Neural cell (in vitro differentiated cells): ENCODE data around the gene SNRNP35. TPM values are rescaled to one million over a fixed set of nuclear protein-coding genes. Genes with fewer than 3 reads are reported as not detected.

Source experiments
- H2AFZ ChIP-seq: fragments of 200-600, 300-800 bp; sonication (generic), shearing (Covaris generic); 2 replicates; pipeline ENCODE4 v1.6.0; 2014; ENCODE audit warnings: low read depth, mild to moderate bottlenecking, antibody characterized with exemption, low read length, moderate library complexity
- H3F3A ChIP-seq: fragments of 200-600 bp; shearing (Covaris generic); 2 replicates; pipeline ENCODE4 v1.6.1; 2016; ENCODE audit warnings: mild to moderate bottlenecking, moderate library complexity, mixed read lengths, antibody characterized with exemption, low read length; ENCODE audit not compliant: insufficient read depth, poor library complexity, severe bottlenecking
- H3K27ac ChIP-seq: fragments of 200-600, 300-800 bp; sonication (generic), shearing (Covaris generic); 2 replicates; pipeline ENCODE4 v1.5.1; 2014; ENCODE audit warnings: mild to moderate bottlenecking, low read length, moderate library complexity
- H3K27me3 ChIP-seq: fragments of 300-800, 200-600 bp; sonication (generic), shearing (Covaris generic); 2 replicates; pipeline ENCODE4 v1.6.0; 2014; ENCODE audit warnings: mild to moderate bottlenecking, low read depth, low read length, moderate library complexity; ENCODE audit not compliant: insufficient read depth
- H3K36me3 ChIP-seq: fragments of 300-800, 200-600 bp; sonication (generic), shearing (Covaris generic); 2 replicates; pipeline ENCODE4 v1.5.1; 2014; ENCODE audit warnings: mild to moderate bottlenecking, antibody characterized with exemption, low read length, moderate library complexity; ENCODE audit not compliant: insufficient read depth
- H3K4me2 ChIP-seq: fragments of 300-800, 200-600 bp; sonication (generic), shearing (Covaris generic); 2 replicates; pipeline ENCODE4 v1.6.0; 2014; ENCODE audit warnings: mild to moderate bottlenecking, low read length
- H3K4me3 ChIP-seq: fragments of 300-800, 200-600 bp; sonication (generic), shearing (Covaris generic); 2 replicates; pipeline ENCODE4 v1.5.1; 2014; ENCODE audit warnings: mild to moderate bottlenecking, low read length, moderate library complexity
- H3K79me2 ChIP-seq: fragments of 200-600 bp; shearing (Covaris generic); replicated peaks from 2 replicates; pipeline ENCODE4 v1.6.0; 2014; ENCODE audit warnings: mild to moderate bottlenecking, low read length, moderate library complexity; ENCODE audit not compliant: insufficient read depth
- H3K9ac ChIP-seq: fragments of 300-800, 200-600 bp; sonication (generic), shearing (Covaris generic); 2 replicates; pipeline ENCODE4 v1.6.1; 2016; ENCODE audit warnings: mild to moderate bottlenecking, low read length, mixed read lengths
- H3K9me2 ChIP-seq: fragments of 200-600 bp; shearing (Covaris generic); 2 replicates; pipeline ENCODE4 v1.6.1; 2016; ENCODE audit warnings: mild to moderate bottlenecking, low read length, mixed read lengths; ENCODE audit not compliant: insufficient read depth
- H3K9me3 ChIP-seq: fragments of 200-600, 300-800 bp; sonication (generic), shearing (Covaris generic); 2 replicates; pipeline ENCODE4 v1.6.1; 2016; ENCODE audit warnings: mild to moderate bottlenecking, mixed run types, low read length, moderate library complexity, mixed read lengths
- H4K20me1 ChIP-seq: fragments of 200-600 bp; shearing (Covaris generic); 2 replicates; pipeline ENCODE4 v1.6.1; 2016; ENCODE audit warnings: mild to moderate bottlenecking, mixed run types; ENCODE audit not compliant: insufficient read depth
- CTCF ChIP-seq: fragments of 450-650 bp; IDR thresholded peaks from 2 replicates; pipeline ENCODE4 v1.5.1; 2014; ENCODE audit warnings: antibody characterized with exemption, mild to moderate bottlenecking, moderate library complexity; ENCODE audit not compliant: poor library complexity, severe bottlenecking
- EP300 ChIP-seq: fragments of 450-650 bp; conservative IDR thresholded peaks from 2 replicates; pipeline ENCODE4 v1.6.1; 2014; ENCODE audit warnings: antibody characterized with exemption, mild to moderate bottlenecking, moderate library complexity; ENCODE audit not compliant: poor library complexity, severe bottlenecking
- EZH2 ChIP-seq: fragments of 200-600, 300-800 bp; shearing (Covaris generic), sonication (generic); IDR thresholded peaks from 2 replicates; pipeline ENCODE4 v1.6.1; 2014; ENCODE audit warnings: antibody characterized with exemption, low read length, borderline replicate concordance, mild to moderate bottlenecking; ENCODE audit not compliant: insufficient read depth, poor library complexity, severe bottlenecking
- MXI1 ChIP-seq: fragments of 450-650 bp; conservative IDR thresholded peaks from 2 replicates; pipeline ENCODE4 v1.6.1; 2014; ENCODE audit warnings: antibody characterized with exemption, mild to moderate bottlenecking; ENCODE audit not compliant: poor library complexity, severe bottlenecking
- POLR2AphosphoS5 ChIP-seq: IDR thresholded peaks from 2 replicates; pipeline ENCODE4 v1.6.1; 2012
- RAD21 ChIP-seq: fragments of 450-650 bp; conservative IDR thresholded peaks from 2 replicates; pipeline ENCODE4 v1.6.1; 2014; ENCODE audit warnings: antibody characterized with exemption, mild to moderate bottlenecking, moderate library complexity
- REST ChIP-seq: IDR thresholded peaks from 2 replicates; pipeline ENCODE4 v1.6.1; 2012; ENCODE audit warnings: borderline replicate concordance
- SMC3 ChIP-seq: fragments of 450-650 bp; conservative IDR thresholded peaks from 2 replicates; pipeline ENCODE4 v1.6.1; 2014; ENCODE audit warnings: antibody characterized with exemption, mild to moderate bottlenecking, moderate library complexity; ENCODE audit not compliant: poor library complexity
- TAF1 ChIP-seq: IDR thresholded peaks from 2 replicates; pipeline ENCODE4 v1.6.1; 2012; ENCODE audit warnings: low read depth
- polyA plus RNA-seq: library from polyadenylated mRNA; depleted of rRNA; stranded (reverse); fragments of >200 nt; gene quantifications from 2 replicates; pipeline ENCODE4 v1.2.3, GENCODE V29; 2014

SNRNP35 gene
- polyA plus RNA-seq, 1 donor from 2014 or later: 22.7 TPM

GRCh38 chr12:123506059-123506842, 48.3 kb downstream of the SNRNP35 start:
- Histone ChIP-seq H3K36me3 (no peaks in the 10 kb centered on the region), H4K20me1 (no peaks in the 10 kb centered on the region), H3K27me3 (no peaks in the 10 kb centered on the region), H3F3A (no peaks in the 10 kb centered on the region), H3K4me3 (no peak overlapping the region), H3K9ac (no peak overlapping the region), H3K4me2 (no peak overlapping the region), H3K9me2 (no peaks in the 10 kb centered on the region), H3K9me3 (no peaks in the 10 kb centered on the region), H3K79me2 (no peaks in the 10 kb centered on the region), H3K27ac (no peak overlapping the region), H2AFZ (no peak overlapping the region)
- TF ChIP-seq TAF1 (no peak), MXI1 (no peak), REST (no peak), EP300 (no peak), EZH2 (no peak), SMC3 (no peak), POLR2AphosphoS5 (no peak), RAD21 (no peak), CTCF (no peak)

GRCh38 chr12:123506843-123507236, 48.9 kb downstream of the SNRNP35 start:
- Histone ChIP-seq H3K9ac (no peak overlapping the region), H3K36me3 (no peaks in the 10 kb centered on the region), H3K27me3 (no peaks in the 10 kb centered on the region), H3K9me3 (no peaks in the 10 kb centered on the region), H4K20me1 (no peaks in the 10 kb centered on the region), H3K79me2 (no peaks in the 10 kb centered on the region), H3K4me2 (no peak overlapping the region), H3K27ac (no peak overlapping the region), H3K9me2 (no peaks in the 10 kb centered on the region), H3F3A (no peaks in the 10 kb centered on the region), H3K4me3 (no peak overlapping the region), H2AFZ (no peak overlapping the region)
- TF ChIP-seq EP300: no peak
- no peak for TF ChIP-seq EZH2
- no peak for TF ChIP-seq CTCF
- no peak for TF ChIP-seq REST
- no peak for TF ChIP-seq TAF1
- TF ChIP-seq RAD21: no peak
- TF ChIP-seq MXI1: no peak
- TF ChIP-seq POLR2AphosphoS5: no peak
- no peak for TF ChIP-seq SMC3
